ENCODE results near the gene OR4F17.
"Not testable (repeated sequence)": the region's sequence is repeated elsewhere in the genome, so short reads cannot be mapped to it uniquely, and the experiment has no call there.

Gene OR4F17, protein sequence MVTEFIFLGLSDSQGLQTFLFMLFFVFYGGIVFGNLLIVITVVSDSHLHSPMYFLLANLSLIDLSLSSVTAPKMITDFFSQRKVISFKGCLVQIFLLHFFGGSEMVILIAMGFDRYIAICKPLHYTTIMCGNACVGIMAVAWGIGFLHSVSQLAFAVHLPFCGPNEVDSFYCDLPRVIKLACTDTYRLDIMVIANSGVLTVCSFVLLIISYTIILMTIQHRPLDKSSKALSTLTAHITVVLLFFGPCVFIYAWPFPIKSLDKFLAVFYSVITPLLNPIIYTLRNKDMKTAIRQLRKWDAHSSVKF

DNA sequence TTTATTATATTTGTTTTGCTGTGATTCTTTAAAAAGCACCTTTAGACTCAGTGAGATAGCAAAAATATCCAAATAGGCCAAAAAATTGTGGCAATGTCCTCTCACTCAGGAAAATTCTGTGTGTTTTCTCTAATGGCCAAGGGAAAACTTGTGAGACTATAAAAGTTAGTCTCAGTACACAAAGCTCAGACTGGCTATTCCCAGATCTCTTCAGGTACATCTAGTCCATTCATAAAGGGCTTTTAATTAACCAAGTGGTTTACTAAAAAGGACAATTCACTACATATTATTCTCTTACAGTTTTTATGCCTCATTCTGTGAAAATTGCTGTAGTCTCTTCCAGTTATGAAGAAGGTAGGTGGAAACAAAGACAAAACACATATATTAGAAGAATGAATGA lies at the start of gene OR4F17:
Gene OR4F17, plus strand, starts transcription at position 301 of the 400 bp plus-strand sequence. CDS start 3,575 bp downstream, outside the sequence.
- not testable (repeated sequence) for DNase-seq

DNA sequence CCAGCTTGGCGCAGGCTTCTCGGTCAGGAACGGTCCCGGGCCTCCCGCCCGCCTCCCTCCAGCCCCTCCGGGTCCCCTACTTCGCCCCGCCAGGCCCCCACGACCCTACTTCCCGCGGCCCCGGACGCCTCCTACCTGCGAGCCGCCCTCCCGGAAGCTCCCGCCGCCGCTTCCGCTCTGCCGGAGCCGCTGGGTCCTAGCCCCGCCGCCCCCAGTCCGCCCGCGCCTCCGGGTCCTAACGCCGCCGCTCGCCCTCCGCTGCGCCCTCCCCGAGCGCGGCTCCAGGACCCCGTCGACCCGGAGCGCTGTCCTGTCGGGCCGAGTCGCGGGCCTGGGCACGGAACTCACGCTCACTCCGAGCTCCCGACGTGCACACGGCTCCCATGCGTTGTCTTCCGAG lies 36.1 kb upstream of the OR4F17 start:
- not testable (repeated sequence) for DNase-seq

DNA sequence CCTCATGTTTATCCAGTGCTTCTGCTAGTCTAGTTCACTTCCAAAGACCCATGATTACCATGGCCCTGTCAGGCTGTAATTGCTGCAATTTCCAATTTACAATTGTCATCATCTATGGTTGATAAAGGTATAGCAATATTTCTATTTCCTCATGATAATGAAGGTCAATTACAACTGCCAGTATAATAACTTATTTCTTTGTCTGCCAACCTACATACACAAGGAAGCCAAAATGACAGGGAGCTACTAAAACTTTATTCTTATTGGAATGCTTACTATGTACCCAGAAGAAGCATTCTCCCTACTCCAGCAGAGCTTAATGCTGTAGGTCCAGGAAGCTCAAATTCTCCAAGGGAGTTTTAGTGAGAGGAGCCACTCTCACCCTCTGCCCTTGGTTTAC lies 24.0 kb upstream of the OR4F17 start:
- not testable (repeated sequence) for DNase-seq

DNA sequence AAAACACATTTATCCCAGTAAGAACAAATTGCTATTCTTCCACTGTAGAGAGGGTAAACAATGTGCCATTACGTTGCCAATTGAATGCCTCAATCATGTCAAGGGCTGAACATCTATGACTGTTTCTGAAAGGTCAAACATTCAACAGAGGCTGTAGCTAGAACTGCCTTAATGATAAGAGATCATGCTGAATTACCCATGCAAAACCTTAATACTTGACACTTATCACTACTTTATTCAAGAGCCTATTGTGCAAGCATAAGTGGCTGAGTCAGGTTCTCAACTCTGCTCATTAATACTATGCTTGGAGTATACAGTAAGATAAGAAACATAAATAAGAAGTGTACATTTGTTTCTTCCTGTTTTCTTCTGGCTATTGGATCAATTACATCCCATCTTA lies 23.3 kb upstream of the OR4F17 start:
- DNase-seq: not testable (repeated sequence)

DNA sequence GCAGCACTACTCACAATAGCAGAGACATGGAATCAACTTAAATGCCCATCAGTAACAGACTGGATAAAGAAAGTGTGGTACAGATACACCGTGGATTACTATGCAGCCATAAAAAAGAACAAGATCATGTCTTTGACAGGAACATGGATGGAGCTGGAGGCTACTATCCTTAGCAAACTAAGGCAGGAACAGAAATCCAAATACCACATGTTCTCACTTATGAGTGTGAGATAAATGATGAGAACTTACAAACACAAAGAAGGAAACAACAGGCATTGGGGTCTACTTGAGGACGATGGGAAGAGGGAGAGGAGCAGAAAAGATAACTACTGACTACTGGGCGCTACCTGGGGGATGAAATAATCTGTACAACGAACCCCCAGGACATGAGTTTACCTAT lies 16.2 kb upstream of the OR4F17 start:
- DNase-seq: not testable (repeated sequence)

DNA sequence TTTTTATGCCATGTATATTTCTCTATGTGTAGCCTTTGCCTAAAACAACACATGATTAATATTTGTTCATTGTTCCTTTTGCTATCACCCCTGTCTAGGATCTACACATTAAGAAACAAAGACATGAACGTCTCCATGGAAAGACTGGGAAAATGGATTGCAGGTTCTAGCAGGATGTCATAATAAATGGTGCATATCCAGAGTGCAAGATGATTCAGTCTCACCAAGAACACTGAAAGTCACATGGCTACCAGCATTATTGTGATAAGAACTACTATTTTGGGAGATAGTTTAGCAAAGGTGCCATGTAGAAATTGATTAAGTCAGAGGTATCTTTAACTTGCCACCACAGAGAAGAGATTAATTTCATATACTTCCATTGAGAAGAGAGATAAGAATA lies 12.1 kb upstream of the OR4F17 start:
- DNase-seq: not testable (repeated sequence)

DNA sequence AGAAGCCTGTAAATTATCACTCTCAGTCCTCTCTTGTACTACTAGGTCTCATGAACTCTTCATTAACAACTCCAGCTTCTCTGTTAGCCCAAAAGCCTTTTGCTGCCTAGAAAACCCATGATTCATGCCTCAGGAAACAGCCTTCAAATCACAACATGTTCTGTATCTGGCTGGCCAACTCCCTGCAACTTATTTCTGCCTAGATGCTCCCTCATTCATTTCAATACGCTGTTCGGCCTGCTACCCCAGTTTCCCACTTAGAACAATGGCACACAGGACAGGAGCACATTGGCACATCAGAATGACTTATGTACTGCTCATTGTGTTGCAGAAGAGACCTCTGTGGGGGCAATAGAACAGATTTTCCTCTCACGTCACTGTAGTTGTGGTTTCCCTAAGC lies 9.3 kb upstream of the OR4F17 start:
- DNase-seq: not testable (repeated sequence)

DNA sequence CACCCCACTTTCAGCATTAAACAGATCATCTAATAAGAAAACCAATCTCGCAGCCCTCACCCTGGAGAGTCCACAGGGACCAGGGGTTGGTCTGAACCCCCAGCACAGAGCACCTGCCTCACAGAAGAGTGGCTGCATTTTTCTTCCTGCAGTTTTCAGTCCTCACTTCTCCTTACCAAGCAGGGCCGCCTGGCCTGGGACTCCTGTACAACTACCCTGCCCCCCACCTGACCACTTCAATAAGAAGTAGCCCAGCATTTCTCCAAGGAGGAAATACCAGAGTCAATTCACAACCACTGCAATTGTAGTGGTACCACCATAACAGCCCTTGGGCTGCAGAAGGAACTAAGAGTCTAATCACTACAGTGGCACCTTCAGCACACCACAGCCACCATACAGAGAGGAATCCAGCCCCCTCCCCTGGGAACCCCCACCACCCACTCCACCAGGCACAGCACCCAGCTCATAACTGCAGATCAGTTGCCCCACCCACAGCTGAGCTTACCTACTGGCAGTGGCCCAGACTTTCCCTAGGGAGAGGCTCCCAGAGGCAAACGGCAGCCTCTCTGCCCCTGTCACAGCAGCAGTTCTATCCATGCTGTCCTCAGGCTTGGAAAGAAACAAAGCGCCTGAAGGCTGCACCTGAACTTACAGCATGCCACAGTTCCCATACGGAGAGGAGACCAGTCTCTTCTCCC lies 13.7 kb downstream of the OR4F17 start:
- DNase-seq: not testable (repeated sequence)
